Midbrain (tissue), 1 donor: ENCODE measurements around the gene TNFRSF12A.
A peak's percentile ranks its signal among the peaks of the same experiment; 100 is the strongest.
"Not testable (repeated sequence)": the region's sequence is repeated elsewhere in the genome, so short reads cannot be mapped to it uniquely, and the experiment has no call there.

Experiments used
- DNase-seq: peaks from one replicate; lab custom pipeline; 2025; lab: John Stamatoyannopoulos, UW

The TNFRSF12A gene

GRCh38 chr16:3049921-3050481 is 29.8 kb downstream of the TNFRSF12A start:
- no peak for DNase-seq

- no peak for DNase-seq
These were observed 30.3 kb downstream of the TNFRSF12A start for GRCh38 chr16:3050487-3050886.

GRCh38 chr16:3051009-3051408 is 30.8 kb downstream of the TNFRSF12A start:
- no peak for DNase-seq

GRCh38 chr16:3051494-3051893 is 31.3 kb downstream of the TNFRSF12A start:
- DNase-seq, result no peak

GRCh38 chr16:3052571-3053329 is 32.6 kb downstream of the TNFRSF12A start:
- DNase-seq, result not testable (repeated sequence)

GRCh38 chr16:3053330-3053710 is 33.2 kb downstream of the TNFRSF12A start:
- DNase-seq, result not testable (repeated sequence)

- DNase-seq, result no peak
These were observed 35.0 kb downstream of the TNFRSF12A start for GRCh38 chr16:3054965-3055733.

- not testable (repeated sequence) for DNase-seq
These were observed 35.6 kb downstream of the TNFRSF12A start for GRCh38 chr16:3055734-3056115.

- no peak for DNase-seq
These were observed 36.4 kb downstream of the TNFRSF12A start for GRCh38 chr16:3056336-3057180.

- no peak for DNase-seq
These were observed 37.3 kb downstream of the TNFRSF12A start for GRCh38 chr16:3057181-3058138.

GRCh38 chr16:3058139-3059030 is 38.2 kb downstream of the TNFRSF12A start:
- peak; percentile 31 for DNase-seq

- DNase-seq, result peak; percentile 84
These were observed 39.0 kb downstream of the TNFRSF12A start for GRCh38 chr16:3059041-3059722.

GRCh38 chr16:3059723-3060242 is 39.6 kb downstream of the TNFRSF12A start:
- no peak for DNase-seq

GRCh38 chr16:3060339-3061127 is 40.4 kb downstream of the TNFRSF12A start:
- DNase-seq, result no peak

GRCh38 chr16:3062553-3062952 is 42.4 kb downstream of the TNFRSF12A start:
- DNase-seq, result no peak

GRCh38 chr16:3063625-3064386 is 43.6 kb downstream of the TNFRSF12A start:
- DNase-seq, result no peak

- no peak for DNase-seq
These were observed 45.0 kb downstream of the TNFRSF12A start, which contains the start of gene IL32 for GRCh38 chr16:3065069-3065741. Gene IL32 (plus strand): TSS chr16:3065640. CDS start chr16:3065812, 172 bp downstream.
